Measurements from ENCODE around the gene MARF1. TPM values are rescaled to one million over a fixed set of nuclear protein-coding genes. Genes with fewer than 3 reads are reported as not detected.

The MARF1 gene
- total and polyA plus RNA-seq, 8 donors = 15.5 to 65.3 (median 37.2) TPM

GRCh38 chr16:15667091-15667742 is 24.3 kb upstream of the MARF1 start:
- Histone ChIP-seq H3K36me3 (peaks cover 38 to 94% (median 85%) of the 10 kb centered on the region in 4 donors), H3K4me3 (no peak overlapping the region), H3K27ac (no peak overlapping the region), H3K4me1 (peaks cover 0 to 9% (median 4%) of the 10 kb centered on the region in 4 donors), H3K9me3 (no peaks in the 10 kb centered on the region), H3K27me3 (no peaks in the 10 kb centered on the region)
- TF ChIP-seq EP300 (IDR thresholded peaks at IDR 0.05) = no peak
- TF ChIP-seq CTCF (IDR thresholded peaks at IDR 0.05) = no peak
- no peak for TF ChIP-seq POLR2A (IDR thresholded peaks at IDR 0.05)
- TF ChIP-seq POLR2AphosphoS5 (IDR thresholded peaks at IDR 0.05) = no peak
- WGBS, 5 donors = 88 to 95% (median 91%) methylated on average over 17 to 18 of the region's 18 CpGs
- intact Hi-C loops (cut with DNase I; ENCODE audit: low total_unique reads) = no loop called here
- no peak for DNase-seq

GRCh38 chr16:15665107-15665506 is 22.2 kb upstream of the MARF1 start:
- Histone ChIP-seq H3K36me3 (peaks cover 38 to 85% (median 69%) of the 10 kb centered on the region in 4 donors), H3K9me3 (no peaks in the 10 kb centered on the region), H3K27ac (no peak overlapping the region), H3K4me3 (no peak overlapping the region), H3K4me1 (peaks cover 0 to 5% (median 0%) of the 10 kb centered on the region in 4 donors), H3K27me3 (no peaks in the 10 kb centered on the region)
- TF ChIP-seq POLR2A (IDR thresholded peaks at IDR 0.05) (no peak), CTCF (IDR thresholded peaks at IDR 0.05) (no peak), POLR2AphosphoS5 (IDR thresholded peaks at IDR 0.05) (no peak), EP300 (IDR thresholded peaks at IDR 0.05) (no peak)
- DNase-seq = no peak
- intact Hi-C loops (cut with DNase I; ENCODE audit: low total_unique reads) = no loop called here

- 92 to 98% (median 96%) methylated on average over 5 of the region's 5 CpGs for WGBS, 5 donors
- Histone ChIP-seq H3K36me3 (peaks cover 6 to 36% (median 20%) of the 10 kb centered on the region in 4 donors), H3K27me3 (no peaks in the 10 kb centered on the region), H3K4me3 (no peak overlapping the region), H3K27ac (no peak overlapping the region), H3K4me1 (peaks cover 0 to 12% (median 0%) of the 10 kb centered on the region in 4 donors), H3K9me3 (no peaks in the 10 kb centered on the region)
- DNase-seq = no peak
- intact Hi-C loops (cut with DNase I; ENCODE audit: low total_unique reads) = no loop called here
- no peak for TF ChIP-seq POLR2A (IDR thresholded peaks at IDR 0.05)
- no peak for TF ChIP-seq POLR2AphosphoS5 (IDR thresholded peaks at IDR 0.05)
- no peak for TF ChIP-seq CTCF (IDR thresholded peaks at IDR 0.05)
- TF ChIP-seq EP300 (IDR thresholded peaks at IDR 0.05) = no peak
Measured at GRCh38 chr16:15660203-15660601, 17.2 kb upstream of the MARF1 start.

GRCh38 chr16:15658556-15658955 is 15.6 kb upstream of the MARF1 start:
- H3K27me3 ChIP-seq = no peaks in the 10 kb centered on the region
- no peak overlapping the region for H3K4me3 ChIP-seq
- intact Hi-C loops (cut with DNase I; ENCODE audit: low total_unique reads) = no loop called here
- peaks cover 0 to 20% (median 9%) of the 10 kb centered on the region in 4 donors for H3K36me3 ChIP-seq
- no peak for TF ChIP-seq CTCF (IDR thresholded peaks at IDR 0.05)
- no peak for TF ChIP-seq POLR2A (IDR thresholded peaks at IDR 0.05)
- TF ChIP-seq EP300 (IDR thresholded peaks at IDR 0.05) = no peak
- TF ChIP-seq POLR2AphosphoS5 (IDR thresholded peaks at IDR 0.05) = no peak
- peaks cover 5 to 19% (median 10%) of the 10 kb centered on the region in 4 donors for H3K4me1 ChIP-seq
- no peak overlapping the region for H3K27ac ChIP-seq
- no peaks in the 10 kb centered on the region for H3K9me3 ChIP-seq
- WGBS, 5 donors = 91 to 94% (median 94%) methylated on average over 5 of the region's 5 CpGs
- no peak for DNase-seq
